Liver (tissue), 3 donors: ENCODE data around the gene GOLGA8R.
"Not testable (repeated sequence)": the region's sequence is repeated elsewhere in the genome, so short reads cannot be mapped to it uniquely, and the experiment has no call there.

ENCODE experiments used
- EGR1 ChIP-seq, 2 donors: IDR thresholded peaks; 2 replicates each; pipeline ENCODE4 v1.6.1; 2016 to 2018; ENCODE audit warnings: antibody characterized with exemption in 2 of 2, low read depth in 2 of 2
- GABPA ChIP-seq, 2 donors: IDR thresholded peaks in 1 of 2; conservative IDR thresholded peaks in 1 of 2; 2 replicates each; pipeline ENCODE4 v1.6.1; 2016; ENCODE audit warnings: antibody characterized with exemption in 2 of 2, mild to moderate bottlenecking in 1 of 2, moderate library complexity in 1 of 2
- RAD21 ChIP-seq, 2 donors: IDR thresholded peaks; 2 replicates each; pipeline ENCODE4 v1.6.1; 2016; ENCODE audit warnings: antibody characterized with exemption in 2 of 2, mild to moderate bottlenecking in 2 of 2
- TAF1 ChIP-seq: conservative IDR thresholded peaks from 2 replicates; pipeline ENCODE4 v1.6.1; 2016; ENCODE audit warnings: antibody characterized with exemption, mild to moderate bottlenecking
- YY1 ChIP-seq: IDR thresholded peaks from 2 replicates; pipeline ENCODE4 v1.6.1; 2016; ENCODE audit warnings: antibody characterized with exemption, mild to moderate bottlenecking
- TF ChIP-seq, protein P1 (sequence below): fragments of 150-350 bp; IDR thresholded peaks from 2 replicates; pipeline ENCODE4 v1.5.1; 2017; ENCODE audit warnings: improper control_type of control experiment, low read depth, low read length; ENCODE audit not compliant: missing input control
- TF ChIP-seq, protein P2 (sequence below): IDR thresholded peaks from 2 replicates; pipeline ENCODE4 v1.6.1; 2016; ENCODE audit warnings: antibody characterized with exemption
- TF ChIP-seq, protein P3 (sequence below): IDR thresholded peaks from 2 replicates; pipeline ENCODE4 v1.6.1; 2016; ENCODE audit warnings: antibody characterized with exemption, mild to moderate bottlenecking
- donor health status: healthy.
- donor health status: healthy.

DNA sequence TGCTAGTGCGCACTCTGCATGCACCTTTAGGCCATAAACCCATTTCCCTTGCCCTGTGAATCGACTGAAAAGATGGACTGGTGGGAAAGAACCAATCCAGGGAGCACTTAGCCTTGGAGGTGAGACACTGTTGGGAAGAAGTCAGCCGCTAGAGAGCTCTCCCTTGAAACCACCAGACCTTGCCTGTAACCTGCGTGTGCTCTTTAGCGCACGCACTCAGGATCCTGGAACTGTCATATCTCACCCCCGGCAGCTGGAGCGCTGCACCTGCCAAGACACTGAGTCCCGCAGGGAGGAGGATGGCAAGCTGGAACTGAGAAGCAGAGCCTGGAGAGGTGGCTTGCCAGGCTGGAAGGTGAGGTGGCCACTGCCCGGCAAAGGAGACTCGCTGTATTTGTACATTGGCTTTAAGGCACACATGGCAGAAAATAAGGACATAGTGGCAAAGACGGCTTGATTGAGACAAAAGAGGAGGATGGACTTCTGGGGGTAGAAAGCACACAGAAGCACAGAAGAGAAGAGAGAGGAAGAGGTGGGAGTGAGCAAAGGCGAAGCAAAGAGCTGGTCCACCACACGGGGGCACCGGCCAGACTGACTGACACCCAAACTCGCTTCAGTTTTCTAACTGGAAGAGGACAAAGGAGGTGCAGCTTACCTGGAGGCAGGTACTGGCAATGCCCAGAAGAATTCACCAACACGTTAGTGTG lies 37.5 kb downstream of the GOLGA8R start:
- TF ChIP-seq, protein P1, sequence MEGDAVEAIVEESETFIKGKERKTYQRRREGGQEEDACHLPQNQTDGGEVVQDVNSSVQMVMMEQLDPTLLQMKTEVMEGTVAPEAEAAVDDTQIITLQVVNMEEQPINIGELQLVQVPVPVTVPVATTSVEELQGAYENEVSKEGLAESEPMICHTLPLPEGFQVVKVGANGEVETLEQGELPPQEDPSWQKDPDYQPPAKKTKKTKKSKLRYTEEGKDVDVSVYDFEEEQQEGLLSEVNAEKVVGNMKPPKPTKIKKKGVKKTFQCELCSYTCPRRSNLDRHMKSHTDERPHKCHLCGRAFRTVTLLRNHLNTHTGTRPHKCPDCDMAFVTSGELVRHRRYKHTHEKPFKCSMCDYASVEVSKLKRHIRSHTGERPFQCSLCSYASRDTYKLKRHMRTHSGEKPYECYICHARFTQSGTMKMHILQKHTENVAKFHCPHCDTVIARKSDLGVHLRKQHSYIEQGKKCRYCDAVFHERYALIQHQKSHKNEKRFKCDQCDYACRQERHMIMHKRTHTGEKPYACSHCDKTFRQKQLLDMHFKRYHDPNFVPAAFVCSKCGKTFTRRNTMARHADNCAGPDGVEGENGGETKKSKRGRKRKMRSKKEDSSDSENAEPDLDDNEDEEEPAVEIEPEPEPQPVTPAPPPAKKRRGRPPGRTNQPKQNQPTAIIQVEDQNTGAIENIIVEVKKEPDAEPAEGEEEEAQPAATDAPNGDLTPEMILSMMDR: not testable (repeated sequence)
- not testable (repeated sequence) for TF ChIP-seq YY1; EGR1 (IDR thresholded peaks at IDR 0.05; ENCODE audit: low read depth in 2 of 2); GABPA (IDR thresholded peaks at IDR 0.05 in 1 of 2, conservative IDR thresholded peaks at IDR 0.05 in 1 of 2); TAF1; RAD21 (IDR thresholded peaks at IDR 0.05)
- TF ChIP-seq, protein P2, sequence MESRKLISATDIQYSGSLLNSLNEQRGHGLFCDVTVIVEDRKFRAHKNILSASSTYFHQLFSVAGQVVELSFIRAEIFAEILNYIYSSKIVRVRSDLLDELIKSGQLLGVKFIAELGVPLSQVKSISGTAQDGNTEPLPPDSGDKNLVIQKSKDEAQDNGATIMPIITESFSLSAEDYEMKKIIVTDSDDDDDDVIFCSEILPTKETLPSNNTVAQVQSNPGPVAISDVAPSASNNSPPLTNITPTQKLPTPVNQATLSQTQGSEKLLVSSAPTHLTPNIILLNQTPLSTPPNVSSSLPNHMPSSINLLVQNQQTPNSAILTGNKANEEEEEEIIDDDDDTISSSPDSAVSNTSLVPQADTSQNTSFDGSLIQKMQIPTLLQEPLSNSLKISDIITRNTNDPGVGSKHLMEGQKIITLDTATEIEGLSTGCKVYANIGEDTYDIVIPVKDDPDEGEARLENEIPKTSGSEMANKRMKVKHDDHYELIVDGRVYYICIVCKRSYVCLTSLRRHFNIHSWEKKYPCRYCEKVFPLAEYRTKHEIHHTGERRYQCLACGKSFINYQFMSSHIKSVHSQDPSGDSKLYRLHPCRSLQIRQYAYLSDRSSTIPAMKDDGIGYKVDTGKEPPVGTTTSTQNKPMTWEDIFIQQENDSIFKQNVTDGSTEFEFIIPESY: not testable (repeated sequence)
- TF ChIP-seq, protein P3, sequence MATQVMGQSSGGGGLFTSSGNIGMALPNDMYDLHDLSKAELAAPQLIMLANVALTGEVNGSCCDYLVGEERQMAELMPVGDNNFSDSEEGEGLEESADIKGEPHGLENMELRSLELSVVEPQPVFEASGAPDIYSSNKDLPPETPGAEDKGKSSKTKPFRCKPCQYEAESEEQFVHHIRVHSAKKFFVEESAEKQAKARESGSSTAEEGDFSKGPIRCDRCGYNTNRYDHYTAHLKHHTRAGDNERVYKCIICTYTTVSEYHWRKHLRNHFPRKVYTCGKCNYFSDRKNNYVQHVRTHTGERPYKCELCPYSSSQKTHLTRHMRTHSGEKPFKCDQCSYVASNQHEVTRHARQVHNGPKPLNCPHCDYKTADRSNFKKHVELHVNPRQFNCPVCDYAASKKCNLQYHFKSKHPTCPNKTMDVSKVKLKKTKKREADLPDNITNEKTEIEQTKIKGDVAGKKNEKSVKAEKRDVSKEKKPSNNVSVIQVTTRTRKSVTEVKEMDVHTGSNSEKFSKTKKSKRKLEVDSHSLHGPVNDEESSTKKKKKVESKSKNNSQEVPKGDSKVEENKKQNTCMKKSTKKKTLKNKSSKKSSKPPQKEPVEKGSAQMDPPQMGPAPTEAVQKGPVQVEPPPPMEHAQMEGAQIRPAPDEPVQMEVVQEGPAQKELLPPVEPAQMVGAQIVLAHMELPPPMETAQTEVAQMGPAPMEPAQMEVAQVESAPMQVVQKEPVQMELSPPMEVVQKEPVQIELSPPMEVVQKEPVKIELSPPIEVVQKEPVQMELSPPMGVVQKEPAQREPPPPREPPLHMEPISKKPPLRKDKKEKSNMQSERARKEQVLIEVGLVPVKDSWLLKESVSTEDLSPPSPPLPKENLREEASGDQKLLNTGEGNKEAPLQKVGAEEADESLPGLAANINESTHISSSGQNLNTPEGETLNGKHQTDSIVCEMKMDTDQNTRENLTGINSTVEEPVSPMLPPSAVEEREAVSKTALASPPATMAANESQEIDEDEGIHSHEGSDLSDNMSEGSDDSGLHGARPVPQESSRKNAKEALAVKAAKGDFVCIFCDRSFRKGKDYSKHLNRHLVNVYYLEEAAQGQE: not testable (repeated sequence)
